BJ (cell line): ENCODE results near the gene DLX4. TPM values are rescaled to one million over a fixed set of nuclear protein-coding genes. Genes with fewer than 3 reads are reported as not detected.
A peak's percentile ranks its signal among the peaks of the same experiment; 100 is the strongest.

ENCODE experiments used
- CTCF ChIA-PET: fragments of 350-600 bp; formaldehyde crosslinking; extraction: SDS; loops from one replicate; lab custom pipeline; 2021; ENCODE audit warnings: antibody characterized with exemption, inconsistent platforms; lab: Yijun Ruan, JAX
- POLR2A ChIA-PET: fragments of 300-600 bp; sonication (Branson Sonifier 250); formaldehyde crosslinking; extraction: SDS; loops from one replicate; lab custom pipeline; 2021; ENCODE audit warnings: antibody characterized with exemption; lab: Charles Lee
- DNase-seq: peaks from one replicate; pipeline ENCODE4 v3.0.0-alpha.2; 2011; ENCODE audit warnings: low read depth
- H3K27me3 ChIP-seq: 2 replicates; pipeline ENCODE4 v1.6.0; 2011; ENCODE audit warnings: low read length; ENCODE audit not compliant: control insufficient read depth, insufficient read depth
- H3K36me3 ChIP-seq: 2 replicates; pipeline ENCODE4 v1.5.1; 2011; ENCODE audit warnings: low read length; ENCODE audit not compliant: control insufficient read depth, insufficient read depth
- H3K4me3 ChIP-seq: 2 replicates; pipeline ENCODE4 v1.5.1; 2011; ENCODE audit warnings: low read depth, mild to moderate bottlenecking, control low read depth, low read length
- polyA plus RNA-seq: library from polyadenylated mRNA; depleted of rRNA; stranded (reverse); fragments of >200 nt; gene quantifications from 2 replicates; pipeline ENCODE4 v1.2.3, GENCODE V29; 2011
- TF ChIP-seq, protein P1 (sequence below): IDR thresholded peaks from 2 replicates; pipeline ENCODE4 v1.5.1; 2011; ENCODE audit warnings: low read depth, mild to moderate bottlenecking, control low read depth, inconsistent platforms, low read length, moderate library complexity; ENCODE audit not compliant: insufficient read depth

DLX4 gene
- polyA plus RNA-seq, 1 experiment, result 0.29 TPM

DNA sequence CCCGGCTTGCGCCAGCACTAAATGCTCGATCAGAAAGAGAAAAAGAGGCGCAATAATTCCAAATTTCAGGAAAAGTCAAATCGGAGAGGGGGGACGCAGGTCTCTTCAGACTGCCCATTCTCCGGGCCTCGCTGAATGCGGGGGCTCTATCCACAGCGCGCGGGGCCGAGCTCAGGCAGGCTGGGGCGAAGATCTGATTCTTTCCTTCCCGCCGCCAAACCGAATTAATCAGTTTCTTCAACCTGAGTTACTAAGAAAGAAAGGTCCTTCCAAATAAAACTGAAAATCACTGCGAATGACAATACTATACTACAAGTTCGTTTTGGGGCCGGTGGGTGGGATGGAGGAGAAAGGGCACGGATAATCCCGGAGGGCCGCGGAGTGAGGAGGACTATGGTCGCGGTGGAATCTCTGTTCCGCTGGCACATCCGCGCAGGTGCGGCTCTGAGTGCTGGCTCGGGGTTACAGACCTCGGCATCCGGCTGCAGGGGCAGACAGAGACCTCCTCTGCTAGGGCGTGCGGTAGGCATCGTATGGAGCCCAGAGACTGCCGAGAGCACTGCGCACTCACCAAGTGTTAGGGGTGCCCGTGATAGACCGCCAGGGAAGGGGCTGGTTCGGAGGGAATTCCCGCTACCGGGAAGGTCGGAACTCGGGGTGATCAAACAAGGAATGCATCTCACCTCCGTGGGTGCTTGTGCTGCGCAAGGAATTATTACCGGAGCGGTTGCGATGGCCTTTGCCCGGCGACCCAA is 4.0 kb upstream of the DLX4 start:
- ChIA-PET POLR2A (no interaction called here), CTCF (interaction anchor here (2.3 to 4.2 kb wide), 2 partner anchors 13 to 32 kb away, joined by 13 to 19 read pairs; partner anchors contain the start of gene DLX3)
- DNase-seq, result no peak
- Histone ChIP-seq H3K36me3 (no peaks in the 10 kb centered on the region), H3K27me3 (peaks cover 62% of the 10 kb centered on the region), H3K4me3 (no peak overlapping the region)
- TF ChIP-seq, protein P1, sequence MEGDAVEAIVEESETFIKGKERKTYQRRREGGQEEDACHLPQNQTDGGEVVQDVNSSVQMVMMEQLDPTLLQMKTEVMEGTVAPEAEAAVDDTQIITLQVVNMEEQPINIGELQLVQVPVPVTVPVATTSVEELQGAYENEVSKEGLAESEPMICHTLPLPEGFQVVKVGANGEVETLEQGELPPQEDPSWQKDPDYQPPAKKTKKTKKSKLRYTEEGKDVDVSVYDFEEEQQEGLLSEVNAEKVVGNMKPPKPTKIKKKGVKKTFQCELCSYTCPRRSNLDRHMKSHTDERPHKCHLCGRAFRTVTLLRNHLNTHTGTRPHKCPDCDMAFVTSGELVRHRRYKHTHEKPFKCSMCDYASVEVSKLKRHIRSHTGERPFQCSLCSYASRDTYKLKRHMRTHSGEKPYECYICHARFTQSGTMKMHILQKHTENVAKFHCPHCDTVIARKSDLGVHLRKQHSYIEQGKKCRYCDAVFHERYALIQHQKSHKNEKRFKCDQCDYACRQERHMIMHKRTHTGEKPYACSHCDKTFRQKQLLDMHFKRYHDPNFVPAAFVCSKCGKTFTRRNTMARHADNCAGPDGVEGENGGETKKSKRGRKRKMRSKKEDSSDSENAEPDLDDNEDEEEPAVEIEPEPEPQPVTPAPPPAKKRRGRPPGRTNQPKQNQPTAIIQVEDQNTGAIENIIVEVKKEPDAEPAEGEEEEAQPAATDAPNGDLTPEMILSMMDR, result no peak

DNA sequence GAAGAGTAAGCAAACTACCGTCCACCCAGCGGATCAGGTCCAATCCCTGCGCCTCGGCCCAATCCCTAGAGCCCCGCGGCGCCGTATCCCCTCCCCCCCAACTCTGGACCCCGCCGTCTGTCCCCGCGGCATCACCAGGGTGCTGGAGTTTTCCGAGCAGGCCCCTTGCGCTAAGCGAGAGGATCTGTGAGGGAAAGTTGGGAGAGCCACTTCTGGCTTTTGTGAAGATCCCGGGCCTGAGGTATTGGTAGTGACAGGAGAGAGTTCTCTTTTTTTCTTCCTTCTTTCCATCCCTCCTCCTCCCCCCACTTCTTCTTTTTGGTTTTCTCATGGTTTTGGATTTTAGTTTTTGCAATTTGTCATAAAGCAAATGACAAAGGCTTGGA is 3.5 kb upstream of the DLX4 start:
- ChIA-PET CTCF (interaction anchor here (1.5 to 4.2 kb wide), 3 partner anchors 9 to 31 kb away, joined by 6 to 19 read pairs (median 13); partner anchors contain the start of gene DLX3), POLR2A (no interaction called here)
- H3K27me3 ChIP-seq, result peaks cover 67% of the 10 kb centered on the region
- no peak for DNase-seq
- H3K4me3 ChIP-seq, result no peak overlapping the region
- no peaks in the 10 kb centered on the region for H3K36me3 ChIP-seq
- TF ChIP-seq, protein P1, result no peak

DNA sequence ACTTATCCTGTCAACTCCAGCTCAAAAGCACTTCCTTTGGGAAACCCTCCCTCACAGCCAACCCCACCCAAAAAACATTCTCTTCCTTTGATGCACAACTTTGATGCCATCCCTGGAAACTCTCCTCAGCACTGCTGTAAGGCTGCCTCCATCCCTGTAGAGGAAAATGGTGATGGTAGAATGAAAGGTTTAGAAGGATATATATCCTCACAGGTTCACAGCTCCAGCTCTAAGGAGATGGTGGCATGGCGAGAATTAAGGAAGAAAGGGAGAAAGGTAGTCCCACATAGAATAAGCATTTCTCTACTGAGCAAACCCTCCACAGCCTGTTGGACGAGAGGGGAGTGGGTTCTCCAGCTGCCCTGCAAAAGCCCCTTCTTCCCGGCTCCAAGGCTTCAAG is 2.2 kb upstream of the DLX4 start:
- ChIA-PET POLR2A (no interaction called here), CTCF (interaction anchor here (1.5 to 4.2 kb wide), 3 partner anchors 10 to 30 kb away, joined by 6 to 19 read pairs (median 13); partner anchors contain the start of gene DLX3)
- DNase-seq, result no peak
- no peaks in the 10 kb centered on the region for H3K36me3 ChIP-seq
- TF ChIP-seq, protein P1, result no peak
- H3K27me3 ChIP-seq, result peaks cover 74% of the 10 kb centered on the region
- no peak overlapping the region for H3K4me3 ChIP-seq

DNA sequence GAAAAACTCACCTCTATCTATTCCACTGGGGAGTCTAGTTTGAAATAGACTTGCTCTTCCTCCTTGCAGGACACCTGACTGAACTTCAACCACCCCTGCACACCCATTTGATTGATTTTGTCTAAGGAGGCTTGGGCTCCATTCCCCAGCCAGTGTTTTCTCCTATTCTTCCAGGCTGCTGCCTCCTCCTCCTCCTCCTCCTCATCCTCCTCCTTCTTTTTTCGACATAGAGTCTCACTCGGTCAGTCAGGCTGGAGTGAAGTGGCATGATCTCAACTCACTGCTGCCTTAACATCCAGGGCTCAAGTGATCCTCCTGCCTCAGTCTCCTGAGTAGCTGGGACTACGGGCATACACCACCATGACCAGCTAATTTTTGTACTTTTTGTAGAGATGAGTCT is 1.8 kb upstream of the DLX4 start:
- Histone ChIP-seq H3K36me3 (no peaks in the 10 kb centered on the region), H3K27me3 (peaks cover 76% of the 10 kb centered on the region), H3K4me3 (no peak overlapping the region)
- POLR2A ChIA-PET, result no interaction called here
- no peak for DNase-seq
- CTCF ChIA-PET, result interaction anchor here (1.5 to 4.2 kb wide), 3 partner anchors 10 to 30 kb away, joined by 6 to 19 read pairs (median 13); partner anchors contain the start of gene DLX3
- TF ChIP-seq, protein P1, result no peak

DNA sequence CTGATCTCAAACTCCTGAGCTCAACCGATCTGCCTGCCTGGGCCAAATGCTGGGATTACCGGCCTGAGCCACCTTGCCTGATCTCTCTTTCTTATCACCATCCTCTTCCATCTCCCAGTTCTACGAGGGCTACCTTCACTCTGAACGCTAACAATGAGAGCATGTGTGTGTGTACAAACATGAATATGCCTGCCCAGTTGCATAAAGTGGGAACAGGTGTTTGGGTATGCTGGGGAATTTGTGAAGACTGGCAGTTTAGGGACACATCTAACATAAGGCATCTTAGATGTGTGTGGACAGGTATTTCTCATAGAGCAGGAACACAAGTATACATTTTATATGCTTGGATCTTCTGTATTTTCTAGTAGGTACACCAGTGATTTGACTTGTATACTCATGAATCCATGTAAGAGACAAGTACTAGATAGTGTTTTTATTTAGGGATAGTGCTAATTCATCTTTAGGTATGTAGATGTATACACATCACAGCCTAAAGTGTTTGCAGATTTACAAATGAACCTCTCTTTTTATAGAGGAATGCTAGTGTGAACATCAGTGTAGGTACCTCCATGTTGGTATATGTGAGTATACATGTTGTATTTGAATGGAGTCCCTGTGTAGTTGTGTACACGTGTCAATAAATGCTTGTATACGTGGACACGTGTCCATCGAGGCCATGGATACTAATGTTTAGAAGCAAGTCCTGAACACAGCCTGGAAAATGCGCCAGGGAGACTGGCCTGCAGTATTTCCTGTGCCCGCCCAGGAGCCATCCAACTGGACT is 1.2 kb upstream of the DLX4 start:
- no peaks in the 10 kb centered on the region for H3K36me3 ChIP-seq
- TF ChIP-seq, protein P1, result no peak
- peaks cover 77% of the 10 kb centered on the region for H3K27me3 ChIP-seq
- POLR2A ChIA-PET, result no interaction called here
- no peak for DNase-seq
- peak overlapping the region; percentile 39 for H3K4me3 ChIP-seq
- CTCF ChIA-PET, result interaction anchor here (2.3 to 4.2 kb wide), 2 partner anchors 16 to 29 kb away, joined by 13 to 19 read pairs; partner anchors contain the start of gene DLX3
